22Rv1 (cell line): ENCODE results near the gene RTN4R.

ENCODE experiments used
- ZFX ChIP-seq: fragments of 450-650 bp; IDR thresholded peaks from 2 replicates; pipeline ENCODE4 v1.6.1; 2017; ENCODE audit warnings: antibody characterized with exemption, borderline replicate concordance
- TF ChIP-seq, protein P1 (sequence below): fragments of 450-650 bp; IDR thresholded peaks from 2 replicates; pipeline ENCODE4 v1.5.1; 2017; ENCODE audit warnings: mild to moderate bottlenecking

DNA sequence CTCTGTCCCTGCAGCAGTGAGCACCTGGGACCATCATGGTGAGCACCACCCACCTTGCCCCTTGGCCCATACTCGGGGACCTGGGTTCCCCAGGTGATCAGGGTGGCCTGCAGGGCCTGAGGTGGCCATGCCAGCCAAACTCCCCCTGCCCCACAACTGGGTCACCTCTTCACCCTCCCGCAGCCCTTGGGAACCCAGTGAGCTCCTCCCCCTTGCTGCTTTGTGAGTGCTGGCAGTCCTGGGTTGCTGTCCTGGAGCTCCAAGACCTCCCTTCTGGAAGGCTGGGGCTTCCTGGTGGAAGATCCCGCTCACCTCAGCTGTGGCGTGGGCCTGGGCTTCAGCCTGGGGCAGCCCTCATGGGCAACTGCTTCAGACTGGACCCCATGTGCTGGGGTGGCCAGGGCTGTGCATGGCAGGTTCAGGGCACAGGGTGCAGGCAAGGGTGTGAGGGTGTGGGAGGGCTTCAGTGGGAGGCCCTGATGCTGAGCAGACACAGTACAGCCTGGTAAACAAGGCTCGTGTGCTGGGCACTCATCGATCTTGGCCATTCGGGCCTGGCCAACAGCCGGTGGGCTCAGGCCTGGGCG is 57.6 kb downstream of the RTN4R start:
- TF ChIP-seq, protein P1, sequence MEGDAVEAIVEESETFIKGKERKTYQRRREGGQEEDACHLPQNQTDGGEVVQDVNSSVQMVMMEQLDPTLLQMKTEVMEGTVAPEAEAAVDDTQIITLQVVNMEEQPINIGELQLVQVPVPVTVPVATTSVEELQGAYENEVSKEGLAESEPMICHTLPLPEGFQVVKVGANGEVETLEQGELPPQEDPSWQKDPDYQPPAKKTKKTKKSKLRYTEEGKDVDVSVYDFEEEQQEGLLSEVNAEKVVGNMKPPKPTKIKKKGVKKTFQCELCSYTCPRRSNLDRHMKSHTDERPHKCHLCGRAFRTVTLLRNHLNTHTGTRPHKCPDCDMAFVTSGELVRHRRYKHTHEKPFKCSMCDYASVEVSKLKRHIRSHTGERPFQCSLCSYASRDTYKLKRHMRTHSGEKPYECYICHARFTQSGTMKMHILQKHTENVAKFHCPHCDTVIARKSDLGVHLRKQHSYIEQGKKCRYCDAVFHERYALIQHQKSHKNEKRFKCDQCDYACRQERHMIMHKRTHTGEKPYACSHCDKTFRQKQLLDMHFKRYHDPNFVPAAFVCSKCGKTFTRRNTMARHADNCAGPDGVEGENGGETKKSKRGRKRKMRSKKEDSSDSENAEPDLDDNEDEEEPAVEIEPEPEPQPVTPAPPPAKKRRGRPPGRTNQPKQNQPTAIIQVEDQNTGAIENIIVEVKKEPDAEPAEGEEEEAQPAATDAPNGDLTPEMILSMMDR: no peak
- no peak for TF ChIP-seq ZFX
